SK-N-SH (cell line): ENCODE measurements around the gene CAPNS1. TPM values are rescaled to one million over a fixed set of nuclear protein-coding genes. Genes with fewer than 3 reads are reported as not detected.

ENCODE experiments used
- CTCF ChIA-PET: fragments of 300-600, 350-600 bp; formaldehyde crosslinking; extraction: SDS; loops from one replicate; lab custom pipeline; 2021; lab: Yijun Ruan, JAX
- POLR2A ChIA-PET: fragments of 350-600 bp; sonication (Branson Sonifier 250); formaldehyde crosslinking; extraction: SDS; loops from one replicate; lab custom pipeline; 2020; ENCODE audit warnings: antibody characterized with exemption, inconsistent platforms; lab: Yijun Ruan, JAX
- DNase-seq: peaks from one replicate; pipeline ENCODE4 v3.0.0; 2012
- H2AFZ ChIP-seq: fragments of 200-600 bp; sonication (generic); 2 replicates; pipeline ENCODE4 v1.8.1; 2016; ENCODE audit warnings: antibody characterized with exemption, mild to moderate bottlenecking, low read depth
- H3F3A ChIP-seq: fragments of 200-600 bp; sonication (generic); replicated peaks from 2 replicates; pipeline ENCODE3; 2016; ENCODE audit warnings: antibody characterized with exemption, mild to moderate bottlenecking; ENCODE audit not compliant: insufficient read depth
- H3K27ac ChIP-seq, 2 experiments: fragments of 200-500 bp in 1 of 2; fragments of 200-600 bp in 1 of 2; sonication (Bioruptor generic) in 1 of 2; sonication (generic), shearing (Covaris generic) in 1 of 2; 2 replicates each; pipeline versions ENCODE4 v1.5.1 to v1.6.1; 2014 to 2016; ENCODE audit warnings: low read depth in 2 of 2, inconsistent platforms in 1 of 2, low read length in 1 of 2, mild to moderate bottlenecking in 1 of 2, mixed read lengths in 1 of 2
- H3K27me3 ChIP-seq: fragments of 200-600 bp; sonication (generic), shearing (Covaris generic); 2 replicates; pipeline ENCODE4 v1.6.1; 2016; ENCODE audit warnings: mixed run types; ENCODE audit not compliant: insufficient read depth
- H3K36me3 ChIP-seq, 2 experiments: fragments of 200-500 bp in 1 of 2; fragments of 200-600 bp in 1 of 2; sonication (Bioruptor generic) in 1 of 2; sonication (generic) in 1 of 2; replicated peaks in 1 of 2; 2 replicates each; pipeline versions ENCODE3 to v1.5.1; 2014 to 2016; ENCODE audit warnings: low read length in 1 of 2, mild to moderate bottlenecking in 1 of 2; ENCODE audit not compliant: insufficient read depth in 2 of 2, control insufficient read depth in 1 of 2
- H3K4me1 ChIP-seq, 2 experiments: fragments of 200-500 bp in 1 of 2; fragments of 200-600 bp in 1 of 2; sonication (Bioruptor generic) in 1 of 2; sonication (generic), shearing (Covaris generic) in 1 of 2; 2 replicates each; pipeline versions ENCODE4 v1.5.1 to v1.6.1; 2014 to 2016; ENCODE audit warnings: low read depth in 1 of 2, low read length in 1 of 2, mixed run types in 1 of 2; ENCODE audit not compliant: insufficient read depth in 2 of 2, control insufficient read depth in 1 of 2
- H3K4me2 ChIP-seq: fragments of 200-600 bp; sonication (generic), shearing (Covaris generic); 2 replicates; pipeline ENCODE4 v1.6.1; 2017; ENCODE audit warnings: mixed run types
- H3K4me3 ChIP-seq, 2 experiments: fragments of 200-500 bp in 1 of 2; fragments of 200-600 bp in 1 of 2; sonication (Bioruptor generic) in 1 of 2; sonication (generic), shearing (Covaris generic) in 1 of 2; 2 replicates each; pipeline versions ENCODE4 v1.5.1 to v1.8.1; 2014 to 2016; ENCODE audit warnings: low read depth in 2 of 2, inconsistent platforms in 1 of 2, low read length in 1 of 2, mild to moderate bottlenecking in 1 of 2, mixed read lengths in 1 of 2, moderate library complexity in 1 of 2
- H3K79me2 ChIP-seq: fragments of 200-600 bp; sonication (generic); 2 replicates; pipeline ENCODE4 v1.8.1; 2017; ENCODE audit warnings: mild to moderate bottlenecking; ENCODE audit not compliant: insufficient read depth
- H3K9ac ChIP-seq: fragments of 200-600 bp; sonication (generic); 2 replicates; pipeline ENCODE4 v1.6.1; 2017; ENCODE audit warnings: mixed run types
- H3K9me2 ChIP-seq: fragments of 200-600 bp; sonication (generic); 2 replicates; pipeline ENCODE4 v1.6.1; 2017; ENCODE audit warnings: mixed run types
- H3K9me3 ChIP-seq: fragments of 200-600 bp; sonication (generic); 2 replicates; pipeline ENCODE4 v1.6.1; 2017; ENCODE audit warnings: mixed run types, mild to moderate bottlenecking, moderate library complexity
- H4K20me1 ChIP-seq: fragments of 200-600 bp; sonication (generic); 2 replicates; pipeline ENCODE4 v1.6.1; 2017; ENCODE audit warnings: mild to moderate bottlenecking, mixed run types; ENCODE audit not compliant: insufficient read depth
- IRF3 ChIP-seq: fragments of 150-350 bp; IDR thresholded peaks from 2 replicates; pipeline ENCODE4 v1.6.1; 2016; ENCODE audit warnings: mild to moderate bottlenecking, low read depth, low read length
- JUND ChIP-seq: IDR thresholded peaks from 2 replicates; pipeline ENCODE4 v1.4.0; 2012
- MAX ChIP-seq: IDR thresholded peaks from 2 replicates; pipeline ENCODE4 v1.4.0; 2012; ENCODE audit warnings: low read depth
- MXI1 ChIP-seq: IDR thresholded peaks from 2 replicates; pipeline ENCODE4 v1.6.1; 2012; ENCODE audit warnings: mild to moderate bottlenecking, low read depth, low read length, improper control_type of control experiment
- NRF1 ChIP-seq: IDR thresholded peaks from 2 replicates; pipeline ENCODE4 v1.6.1; 2012; ENCODE audit warnings: low read depth, mild to moderate bottlenecking, low read length
- POLR2AphosphoS5 ChIP-seq: IDR thresholded peaks from 2 replicates; pipeline ENCODE4 v1.6.1; 2012; ENCODE audit warnings: low read depth, low read length
- REST ChIP-seq: IDR thresholded peaks from 2 replicates; pipeline ENCODE4 v1.6.1; 2012; ENCODE audit warnings: mild to moderate bottlenecking, low read depth, low read length, moderate library complexity
- RFX5 ChIP-seq: IDR thresholded peaks from 2 replicates; pipeline ENCODE4 v1.6.1; 2012; ENCODE audit warnings: mild to moderate bottlenecking, improper control_type of control experiment, low read length
- SIN3A ChIP-seq: IDR thresholded peaks from 2 replicates; pipeline ENCODE4 v1.6.1; 2012; ENCODE audit warnings: low read depth, mild to moderate bottlenecking, low read length, moderate library complexity, borderline replicate concordance
- USF1 ChIP-seq: IDR thresholded peaks from 2 replicates; pipeline ENCODE4 v1.4.0; 2012; ENCODE audit warnings: low read depth, borderline replicate concordance
- WGBS: methylation state at CpG from one replicate; pipeline ENCODE4 v1.1.6; 2017; ENCODE audit warnings: low lambda C conversion rate; 5-methylcytosine and 5-hydroxymethylcytosine counted together
- polyA plus RNA-seq, 3 experiments: library from polyadenylated mRNA; depleted of rRNA; stranded (reverse); fragments of >200 nt; gene quantifications; 2 replicates each; pipeline ENCODE4 v1.2.3, GENCODE V29; 2012
- TF ChIP-seq, protein P1 (sequence below): IDR thresholded peaks from 2 replicates; pipeline ENCODE4 v1.4.0; 2012; ENCODE audit warnings: low read depth, borderline replicate concordance

CAPNS1 gene
- polyA plus RNA-seq, 1 of the 3 experiments (the other 2 are of a cell fraction) = 999 TPM

- CTCF ChIA-PET = no interaction called here
- Histone ChIP-seq H2AFZ (no peak overlapping the region), H3K4me1 (no peaks in the 10 kb centered on the region), H3K9ac (no peak overlapping the region), H3K4me3 (no peak overlapping the region), H3K36me3 (peaks cover 6 to 14% of the 10 kb centered on the region in 2 experiments), H4K20me1 (no peaks in the 10 kb centered on the region), H3K9me3 (no peaks in the 10 kb centered on the region), H3K27ac (no peak overlapping the region), H3K9me2 (no peaks in the 10 kb centered on the region), H3K79me2 (no peaks in the 10 kb centered on the region)
- no peak for DNase-seq
- WGBS = 97% methylated on average over 5 of the region's 5 CpGs
- POLR2A ChIA-PET = no interaction called here
- TF ChIP-seq MXI1 = no peak
- no peak for TF ChIP-seq USF1
- no peak for TF ChIP-seq NRF1
- TF ChIP-seq IRF3 = no peak
- TF ChIP-seq RFX5 = no peak
- TF ChIP-seq JUND = no peak
- TF ChIP-seq, protein P1, sequence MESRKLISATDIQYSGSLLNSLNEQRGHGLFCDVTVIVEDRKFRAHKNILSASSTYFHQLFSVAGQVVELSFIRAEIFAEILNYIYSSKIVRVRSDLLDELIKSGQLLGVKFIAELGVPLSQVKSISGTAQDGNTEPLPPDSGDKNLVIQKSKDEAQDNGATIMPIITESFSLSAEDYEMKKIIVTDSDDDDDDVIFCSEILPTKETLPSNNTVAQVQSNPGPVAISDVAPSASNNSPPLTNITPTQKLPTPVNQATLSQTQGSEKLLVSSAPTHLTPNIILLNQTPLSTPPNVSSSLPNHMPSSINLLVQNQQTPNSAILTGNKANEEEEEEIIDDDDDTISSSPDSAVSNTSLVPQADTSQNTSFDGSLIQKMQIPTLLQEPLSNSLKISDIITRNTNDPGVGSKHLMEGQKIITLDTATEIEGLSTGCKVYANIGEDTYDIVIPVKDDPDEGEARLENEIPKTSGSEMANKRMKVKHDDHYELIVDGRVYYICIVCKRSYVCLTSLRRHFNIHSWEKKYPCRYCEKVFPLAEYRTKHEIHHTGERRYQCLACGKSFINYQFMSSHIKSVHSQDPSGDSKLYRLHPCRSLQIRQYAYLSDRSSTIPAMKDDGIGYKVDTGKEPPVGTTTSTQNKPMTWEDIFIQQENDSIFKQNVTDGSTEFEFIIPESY = no peak
- TF ChIP-seq POLR2AphosphoS5 = no peak
- no peak for TF ChIP-seq SIN3A
- TF ChIP-seq MAX = no peak
- TF ChIP-seq REST = no peak
- TF ChIP-seq, all 33 proteins: peak for 0
- Histone ChIP-seq H3K4me2 (no peak overlapping the region), H3F3A (no peaks in the 10 kb centered on the region), H3K27me3 (no peaks in the 10 kb centered on the region)
Measured at GRCh38 chr19:36106991-36107390, 32.9 kb upstream of the CAPNS1 start.
